H1 (cell line): Measurements from ENCODE around the gene AEBP1. TPM values are rescaled to one million over a fixed set of nuclear protein-coding genes. Genes with fewer than 3 reads are reported as not detected.

Source experiments
- CTCF ChIA-PET: fragments of 300-600 bp; sonication (Branson Sonifier 250); formaldehyde crosslinking; loops from one replicate; lab custom pipeline; 2021; ENCODE audit not compliant: partially characterized antibody; lab: Charles Lee
- POLR2A ChIA-PET: fragments of 300-600 bp; sonication (Branson Sonifier 250); formaldehyde crosslinking; loops from one replicate; lab custom pipeline; 2021; ENCODE audit warnings: inconsistent platforms; ENCODE audit not compliant: partially characterized antibody; lab: Charles Lee
- DNase-seq, 2 experiments: peaks; one replicate each; pipeline versions ENCODE4 v3.0.0 to v3.0.0-alpha.2; 2010 to 2022; ENCODE audit warnings: low spot score in 2 of 2, low read depth in 1 of 2, mixed read lengths in 1 of 2
- FAIRE-seq: peaks from 2 replicates; lab custom pipeline; 2011; peaks lifted over from hg19 to GRCh38; lab: Jason Lieb, UNC
- H2AFZ ChIP-seq: 2 replicates; pipeline ENCODE4 v1.8.1; 2012; ENCODE audit warnings: low read length, inconsistent platforms
- H2AK5ac ChIP-seq: 2 replicates; pipeline ENCODE4 v1.6.1; 2013; ENCODE audit warnings: low read depth, low read length
- H2BK120ac ChIP-seq: replicated peaks from 2 replicates; pipeline ENCODE3; 2013; ENCODE audit warnings: low read depth, low read length, inconsistent platforms
- H2BK12ac ChIP-seq: 2 replicates; pipeline ENCODE4 v1.6.1; 2013; ENCODE audit warnings: low read depth, low read length
- H2BK15ac ChIP-seq: 2 replicates; pipeline ENCODE4 v1.6.1; 2013; ENCODE audit warnings: low read length
- H2BK20ac ChIP-seq: 2 replicates; pipeline ENCODE4 v1.6.1; 2013; ENCODE audit warnings: low read length
- H2BK5ac ChIP-seq: 2 replicates; pipeline ENCODE4 v1.6.1; 2013; ENCODE audit warnings: low read depth, low read length
- H3K14ac ChIP-seq: 2 replicates; pipeline ENCODE4 v1.6.1; 2013; ENCODE audit warnings: inconsistent platforms; ENCODE audit not compliant: insufficient read length
- H3K18ac ChIP-seq: 2 replicates; pipeline ENCODE4 v1.6.1; 2013; ENCODE audit warnings: low read length; ENCODE audit errors: extremely low read depth
- H3K23ac ChIP-seq: 2 replicates; pipeline ENCODE4 v1.6.1; 2013; ENCODE audit warnings: inconsistent platforms; ENCODE audit not compliant: insufficient read length
- H3K23me2 ChIP-seq: 2 replicates; pipeline ENCODE4 v1.6.1; 2013; ENCODE audit warnings: low read depth, low read length
- H3K27ac ChIP-seq: 2 replicates; pipeline ENCODE4 v1.6.1; 2011; ENCODE audit warnings: low read depth, low read length, inconsistent platforms
- H3K27me3 ChIP-seq, 4 experiments: replicated peaks in 1 of 4; 1 replicate in 1 of 4; 2 replicates in 3 of 4; pipeline versions ENCODE4 v1.6.1 to v1.8.1; 2011 to 2013; ENCODE audit warnings: low read length in 3 of 4, mild to moderate bottlenecking in 3 of 4, inconsistent platforms in 2 of 4, mixed read lengths in 2 of 4, moderate library complexity in 1 of 4; ENCODE audit not compliant: control insufficient read depth in 3 of 4, insufficient read depth in 3 of 4; ENCODE audit errors: extremely low read depth in 1 of 4
- H3K36me3 ChIP-seq, 4 experiments: 2 replicates each; pipeline versions ENCODE4 v1.6.1 to v1.8.1; 2011 to 2013; ENCODE audit warnings: mild to moderate bottlenecking in 4 of 4, low read length in 3 of 4, moderate library complexity in 2 of 4, control low read depth in 1 of 4, inconsistent platforms in 1 of 4; ENCODE audit not compliant: insufficient read depth in 4 of 4, control insufficient read depth in 2 of 4
- H3K4ac ChIP-seq: replicated peaks from 2 replicates; pipeline ENCODE3; 2013; ENCODE audit warnings: low read length, low read depth, mixed read lengths, inconsistent platforms; ENCODE audit not compliant: insufficient read length
- H3K4me1 ChIP-seq, 4 experiments: replicated peaks in 1 of 4; 1 replicate in 1 of 4; 2 replicates in 3 of 4; pipeline versions ENCODE4 v1.6.1 to v1.8.1; 2011 to 2013; ENCODE audit warnings: low read length in 3 of 4, inconsistent platforms in 2 of 4, mixed read lengths in 1 of 4; ENCODE audit not compliant: insufficient read depth in 4 of 4, control insufficient read depth in 3 of 4
- H3K4me2 ChIP-seq, 2 experiments: 2 replicates each; pipeline versions ENCODE4 v1.6.1 to v1.8.1; 2011 to 2013; ENCODE audit warnings: low read depth in 2 of 2, low read length in 2 of 2, control low read depth in 1 of 2, inconsistent platforms in 1 of 2, mild to moderate bottlenecking in 1 of 2; ENCODE audit not compliant: insufficient read depth in 1 of 2
- H3K4me3 ChIP-seq, 4 experiments: fragments of 200-600, 300-600 bp in 1 of 4; sonication (generic), shearing (Covaris generic), sonication (Bioruptor Twin) in 1 of 4; 2 replicates each; pipeline versions ENCODE4 v1.5.1 to v1.8.1; 2011 to 2016; ENCODE audit warnings: low read length in 4 of 4, low read depth in 3 of 4, control low read depth in 2 of 4, inconsistent platforms in 2 of 4, mild to moderate bottlenecking in 2 of 4, mixed read lengths in 1 of 4, moderate library complexity in 1 of 4; ENCODE audit not compliant: insufficient read depth in 2 of 4; ENCODE audit errors: extremely low read depth in 1 of 4
- H3K56ac ChIP-seq: replicated peaks from 2 replicates; pipeline ENCODE3; 2013; ENCODE audit warnings: low read depth, mild to moderate bottlenecking, mixed read lengths, low read length, inconsistent platforms; ENCODE audit not compliant: insufficient read length
- H3K79me1 ChIP-seq: 2 replicates; pipeline ENCODE4 v1.6.1; 2013; ENCODE audit warnings: low read depth, low read length, control low read depth
- H3K79me2 ChIP-seq, 2 experiments: 2 replicates each; pipeline versions ENCODE4 v1.6.1 to v1.8.1; 2012 to 2013; ENCODE audit warnings: low read length in 2 of 2, mild to moderate bottlenecking in 2 of 2, inconsistent platforms in 1 of 2; ENCODE audit not compliant: insufficient read depth in 2 of 2, control insufficient read depth in 1 of 2
- H3K9ac ChIP-seq, 4 experiments: replicated peaks in 1 of 4; 1 replicate in 1 of 4; 2 replicates in 3 of 4; pipeline versions ENCODE4 v1.6.1 to v1.8.1; 2011 to 2013; ENCODE audit warnings: low read depth in 3 of 4, low read length in 3 of 4, control low read depth in 2 of 4, mild to moderate bottlenecking in 2 of 4, moderate library complexity in 2 of 4, inconsistent platforms in 1 of 4; ENCODE audit errors: extremely low read depth in 1 of 4
- H3K9me3 ChIP-seq, 2 experiments: 2 replicates each; pipeline versions ENCODE4 v1.6.1 to v1.8.1; 2012 to 2013; ENCODE audit warnings: mild to moderate bottlenecking in 2 of 2, moderate library complexity in 2 of 2, control low read depth in 1 of 2, inconsistent platforms in 1 of 2, low read depth in 1 of 2, low read length in 1 of 2, mixed read lengths in 1 of 2; ENCODE audit not compliant: insufficient read depth in 2 of 2
- H4K20me1 ChIP-seq, 2 experiments: replicated peaks in 1 of 2; 2 replicates each; pipeline versions ENCODE3 to v1.8.1; 2011 to 2013; ENCODE audit warnings: inconsistent platforms in 2 of 2, low read length in 2 of 2, mild to moderate bottlenecking in 1 of 2; ENCODE audit not compliant: insufficient read depth in 2 of 2, control insufficient read depth in 1 of 2
- H4K5ac ChIP-seq: 2 replicates; pipeline ENCODE4 v1.6.1; 2013; ENCODE audit warnings: low read length, low read depth, mixed read lengths, inconsistent platforms; ENCODE audit not compliant: insufficient read length
- H4K8ac ChIP-seq: 2 replicates; pipeline ENCODE4 v1.8.0; 2013; ENCODE audit warnings: mild to moderate bottlenecking, moderate library complexity, low read length, inconsistent platforms; ENCODE audit not compliant: insufficient read depth; ENCODE audit errors: extremely low read depth
- H4K91ac ChIP-seq: replicated peaks from 2 replicates; pipeline ENCODE3; 2013; ENCODE audit warnings: low read length, mixed read lengths, inconsistent platforms; ENCODE audit not compliant: insufficient read length
- BRCA1 ChIP-seq: IDR thresholded peaks from 2 replicates; pipeline ENCODE4 v1.6.1; 2012; ENCODE audit warnings: low read depth, low read length, improper control_type of control experiment
- CREB1 ChIP-seq: IDR thresholded peaks from 2 replicates; pipeline ENCODE4 v1.6.1; 2012; ENCODE audit warnings: inconsistent platforms
- GTF2F1 ChIP-seq: IDR thresholded peaks from 2 replicates; pipeline ENCODE4 v1.6.1; 2012; ENCODE audit warnings: low read depth, low read length, improper control_type of control experiment, borderline replicate concordance
- NANOG ChIP-seq: IDR thresholded peaks from 2 replicates; pipeline ENCODE4 v1.6.1; 2011; ENCODE audit warnings: low read length, low read depth, mild to moderate bottlenecking, inconsistent platforms; ENCODE audit not compliant: insufficient read depth, poor library complexity, severe bottlenecking
- RBBP5 ChIP-seq: IDR thresholded peaks from 2 replicates; pipeline ENCODE4 v1.7.1; 2012; ENCODE audit warnings: low read depth, mild to moderate bottlenecking, inconsistent platforms, low read length, moderate library complexity, borderline replicate concordance
- RNF2 ChIP-seq: fragments of 200-900, 300-1000 bp; sonication (generic); IDR thresholded peaks from 2 replicates; pipeline ENCODE4 v1.7.1; 2016; ENCODE audit warnings: borderline replicate concordance, low read depth, mild to moderate bottlenecking, antibody characterized with exemption, low read length; ENCODE audit not compliant: poor library complexity, severe bottlenecking; ENCODE audit errors: missing control alignments
- SRF ChIP-seq: IDR thresholded peaks from 2 replicates; pipeline ENCODE4 v1.6.1; 2011; ENCODE audit warnings: mild to moderate bottlenecking, low read depth, low read length, moderate library complexity
- WGBS, 2 experiments: shearing (Covaris generic) in 1 of 2; methylation state at CpG; one replicate each; pipeline versions ENCODE4 v1.1.6 to v1.1.7; 2013 to 2015; ENCODE audit warnings: low lambda C conversion rate in 2 of 2, mixed read lengths in 2 of 2, inconsistent platforms in 1 of 2, low coverage in 1 of 2, missing lambda C conversion rate in 1 of 2; ENCODE audit not compliant: insufficient replicate concordance in 2 of 2, insufficient coverage in 1 of 2, insufficient read length in 1 of 2; ENCODE audit errors: extremely low coverage in 1 of 2, missing lambda C conversion rate in 1 of 2; 5-methylcytosine and 5-hydroxymethylcytosine counted together
- polyA plus RNA-seq, 7 experiments: library from polyadenylated mRNA; depleted of rRNA in 3 of 7; stranded (reverse) in 5 of 7; unstranded in 2 of 7; fragments of >200 nt in 5 of 7; fragments of 200-250 nt in 2 of 7; gene quantifications; 1 replicate in 5 of 7; 2 replicates in 1 of 7; 4 replicates in 1 of 7; pipeline versions ENCODE4 v1.2.1 to v1.2.3, GENCODE V29; 2011 to 2013; ENCODE audit warnings: missing spikeins in 2 of 7, mixed read lengths in 2 of 7
- total RNA-seq: library from RNA; stranded (reverse); fragmentation: NEBNext Ultra II Directional; extraction: Animal tissue kit (Norgen Biotek cat#: 25700); gene quantifications from 2 replicates; pipeline ENCODE4 v1.2.1, GENCODE V29; 2021

AEBP1 gene
- total and polyA plus RNA-seq, 2 of the 8 experiments (the other 6 are each of a cell fraction or from before 2014, with no cell fraction given): 10.4 to 41.2 TPM

GRCh38 chr7:44109991-44110390 lies 5.8 kb downstream of the AEBP1 start:
- Histone ChIP-seq H3K4ac (no peak overlapping the region), H2BK12ac (no peak overlapping the region), H3K4me3 (no peak overlapping the region), H3K9ac (no peak overlapping the region), H2BK5ac (no peak overlapping the region), H3K27me3 (peaks cover 0 to 10% (median 8%) of the 10 kb centered on the region in 4 experiments; a peak in 6 of 7 replicates), H4K91ac (no peak overlapping the region), H3K4me2 (no peak overlapping the region), H2BK20ac (no peak overlapping the region), H3K27ac (no peak overlapping the region), H4K20me1 (peaks cover 2 to 13% of the 10 kb centered on the region in 2 experiments), H3K56ac (no peak overlapping the region), H3K36me3 (peaks cover 0 to 16% (median 8%) of the 10 kb centered on the region in 4 experiments; a peak in 5 of 8 replicates), H3K23me2 (peaks cover 4% of the 10 kb centered on the region), H2AFZ (no peak overlapping the region), H2BK120ac (no peak overlapping the region), H2AK5ac (no peak overlapping the region), H3K9me3 (no peaks in the 10 kb centered on the region), H3K18ac (no peak overlapping the region), H4K8ac (no peak overlapping the region), H3K23ac (no peak overlapping the region), H3K79me1 (peaks cover 4% of the 10 kb centered on the region; the same call in 1 of the 2 replicates), H3K79me2 (no peaks in the 10 kb centered on the region; a peak in 1 of 4 replicates), H3K4me1 (peaks cover 0 to 8% (median 4%) of the 10 kb centered on the region in 4 experiments; a peak in 6 of 7 replicates), H3K14ac (no peak overlapping the region), H2BK15ac (no peak overlapping the region), H4K5ac (no peak overlapping the region)
- FAIRE-seq: no peak
- DNase-seq: no peak
- ChIA-PET CTCF (interaction anchor here (0.9 to 2.4 kb wide), 5 partner anchors 10 to 90 kb away, joined by 3 to 11 read pairs (median 8); partner anchors contain the start of gene POLD2), POLR2A (interaction anchor here (0.7 to 3.4 kb wide), 5 partner anchors 12 to 68 kb away, joined by 3 to 50 read pairs (median 4); partner anchors contain the start of genes PGAM2 and POLD2)
- WGBS, 2 experiments: 93% methylated on average over 18 of the region's 18 CpGs; no CpG with 5 or more reads in 1 of the 2 experiments
- TF ChIP-seq GTF2F1: no peak
- TF ChIP-seq NANOG: no peak
- TF ChIP-seq BRCA1: no peak
- no peak for TF ChIP-seq RBBP5
- TF ChIP-seq CREB1: no peak
- TF ChIP-seq SRF: no peak
- TF ChIP-seq RNF2: no peak
